ENCODE measurements around the gene CERS6. TPM values are rescaled to one million over a fixed set of nuclear protein-coding genes. Genes with fewer than 3 reads are reported as not detected.

The CERS6 gene
- polyA plus RNA-seq, 3 donors: 7.6 to 17.7 (median 15.6) TPM

GRCh38 chr2:168450171-168450570 is 5.9 kb upstream of the CERS6 start:
- Histone ChIP-seq H3K4me3 (replicated peaks in 1 of 3; ENCODE audit: low read depth in 2 of 3, low read length in 3 of 3) (no peak overlapping the region), H3K36me3 (replicated peaks in 1 of 2; ENCODE audit: control insufficient read depth in 1 of 2, insufficient read depth in 2 of 2, low read length in 2 of 2) (no peaks in the 10 kb centered on the region), H3K27me3 (ENCODE audit: control insufficient read depth in 2 of 2, insufficient read depth in 2 of 2, low read length in 2 of 2) (no peaks in the 10 kb centered on the region), H2AFZ (ENCODE audit: insufficient read depth, low read depth, low read length, poor library complexity, severe bottlenecking) (no peak overlapping the region), H3K9me3 (replicated peaks in 1 of 2; ENCODE audit: control insufficient read depth in 1 of 2, insufficient read depth in 1 of 2, low read length in 2 of 2) (no peaks in the 10 kb centered on the region), H3K79me2 (ENCODE audit: insufficient read depth, low read length) (no peaks in the 10 kb centered on the region), H3K27ac (ENCODE audit: low read depth in 1 of 2, low read length in 2 of 2) (no peak overlapping the region), H4K20me1 (ENCODE audit: insufficient read depth, low read length) (no peaks in the 10 kb centered on the region), H3K4me1 (ENCODE audit: control insufficient read depth in 1 of 2, insufficient read depth in 2 of 2, low read length in 2 of 2) (peaks cover 7 to 10% of the 10 kb centered on the region in 2 donors), H3K9ac (ENCODE audit: insufficient read depth, low read length, poor library complexity, severe bottlenecking) (no peak overlapping the region), H3K4me2 (replicated peaks; ENCODE audit: extremely low read depth, low read length, poor library complexity, severe bottlenecking) (no peak overlapping the region)
- intact Hi-C loops (cut with micrococcal nuclease): no loop called here
- Mint-ChIP-seq H3K27me3 (ENCODE audit: low read depth in 3 of 3) (peaks cover 0 to 2% (median 0%) of the 10 kb centered on the region in 3 donors), H3K27ac (peak overlapping the region in 1 of 7 donors; percentile 22), H3K4me1 (peaks cover 4% of the 10 kb centered on the region), H3K9me3 (peaks cover 5 to 13% (median 10%) of the 10 kb centered on the region in 7 donors), H3K36me3 (no peaks in the 10 kb centered on the region), H3K4me3 (no peak overlapping the region)
- no peak for DNase-seq
- no CpG with 5 or more reads among the region's 1 CpG for WGBS (ENCODE audit: insufficient coverage)
- TF ChIP-seq CTCF (IDR thresholded peaks at IDR 0.05): no peak

GRCh38 chr2:168450732-168451131 is 5.3 kb upstream of the CERS6 start:
- Mint-ChIP-seq H3K27ac (no peak overlapping the region), H3K36me3 (no peaks in the 10 kb centered on the region), H3K4me1 (peaks cover 4% of the 10 kb centered on the region), H3K9me3 (peaks cover under 1 to 8% (median 6%) of the 10 kb centered on the region in 7 donors), H3K4me3 (no peak overlapping the region), H3K27me3 (ENCODE audit: low read depth in 3 of 3) (peaks cover 0 to 2% (median 0%) of the 10 kb centered on the region in 3 donors)
- no peak overlapping the region for H3K4me3 ChIP-seq (replicated peaks in 1 of 3; ENCODE audit: low read depth in 2 of 3, low read length in 3 of 3)
- H3K79me2 ChIP-seq (ENCODE audit: insufficient read depth, low read length): no peaks in the 10 kb centered on the region
- no peak overlapping the region for H2AFZ ChIP-seq (ENCODE audit: insufficient read depth, low read depth, low read length, poor library complexity, severe bottlenecking)
- H3K9ac ChIP-seq (ENCODE audit: insufficient read depth, low read length, poor library complexity, severe bottlenecking): no peak overlapping the region
- H3K4me2 ChIP-seq (replicated peaks; ENCODE audit: extremely low read depth, low read length, poor library complexity, severe bottlenecking): no peak overlapping the region
- TF ChIP-seq CTCF (IDR thresholded peaks at IDR 0.05): no peak
- no peak for DNase-seq
- peaks cover 11 to 16% of the 10 kb centered on the region in 2 donors for H3K4me1 ChIP-seq (ENCODE audit: control insufficient read depth in 1 of 2, insufficient read depth in 2 of 2, low read length in 2 of 2)
- no peaks in the 10 kb centered on the region for H4K20me1 ChIP-seq (ENCODE audit: insufficient read depth, low read length)
- H3K36me3 ChIP-seq (replicated peaks in 1 of 2; ENCODE audit: control insufficient read depth in 1 of 2, insufficient read depth in 2 of 2, low read length in 2 of 2): no peaks in the 10 kb centered on the region
- intact Hi-C loops (cut with micrococcal nuclease): no loop called here
- no peaks in the 10 kb centered on the region for H3K9me3 ChIP-seq (replicated peaks in 1 of 2; ENCODE audit: control insufficient read depth in 1 of 2, insufficient read depth in 1 of 2, low read length in 2 of 2)
- H3K27ac ChIP-seq (ENCODE audit: low read depth in 1 of 2, low read length in 2 of 2): no peak overlapping the region
- H3K27me3 ChIP-seq (ENCODE audit: control insufficient read depth in 2 of 2, insufficient read depth in 2 of 2, low read length in 2 of 2): no peaks in the 10 kb centered on the region
- WGBS (ENCODE audit: insufficient coverage): no CpG with 5 or more reads among the region's 5 CpGs
